ENCODE data around the gene TGOLN2.
A peak's percentile ranks its signal among the peaks of the same experiment; 100 is the strongest.
"Not testable (repeated sequence)": the region's sequence is repeated elsewhere in the genome, so short reads cannot be mapped to it uniquely, and the experiment has no call there.

The TGOLN2 gene

DNA sequence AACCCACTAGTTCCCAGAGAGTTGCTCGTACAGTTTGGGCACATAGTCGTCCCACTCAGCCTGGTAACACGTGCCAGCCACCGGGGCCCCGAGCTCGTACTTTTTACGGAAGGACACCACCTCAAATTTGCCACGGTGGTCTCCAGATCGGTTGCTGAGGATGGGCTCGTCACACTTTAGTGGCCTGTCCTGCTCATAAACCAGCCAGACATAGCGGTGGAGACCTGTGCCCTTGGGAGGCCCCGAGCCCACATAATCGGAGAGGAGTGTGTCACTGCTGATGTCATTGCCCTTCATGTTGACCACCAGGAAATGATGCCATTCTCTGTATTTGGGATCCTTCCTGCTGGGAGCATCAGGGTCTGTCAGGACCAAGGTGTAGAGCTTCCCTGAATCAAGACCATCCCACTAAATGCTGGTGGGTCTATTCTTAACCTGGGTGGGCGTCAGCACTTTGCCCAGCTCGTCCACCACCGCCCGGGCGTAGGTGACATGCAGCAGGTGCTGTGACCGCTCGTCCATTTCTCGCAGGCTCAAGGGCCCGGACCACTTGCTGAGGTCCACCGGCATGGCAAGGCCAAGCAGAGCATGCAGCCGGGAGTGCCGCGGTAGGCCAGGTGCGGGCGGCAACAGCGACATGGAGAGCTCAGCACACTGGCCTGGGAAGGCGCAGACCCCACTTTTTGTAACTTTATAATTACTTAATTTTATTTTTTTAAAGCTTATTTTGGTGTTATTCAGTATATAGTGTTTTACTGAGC lies 13.7 kb upstream of the TGOLN2 start:
- DNase-seq (ENCODE audit: extremely low spot score, insufficient read length, low read depth) (no peak), FAIRE-seq (no peak)

DNA sequence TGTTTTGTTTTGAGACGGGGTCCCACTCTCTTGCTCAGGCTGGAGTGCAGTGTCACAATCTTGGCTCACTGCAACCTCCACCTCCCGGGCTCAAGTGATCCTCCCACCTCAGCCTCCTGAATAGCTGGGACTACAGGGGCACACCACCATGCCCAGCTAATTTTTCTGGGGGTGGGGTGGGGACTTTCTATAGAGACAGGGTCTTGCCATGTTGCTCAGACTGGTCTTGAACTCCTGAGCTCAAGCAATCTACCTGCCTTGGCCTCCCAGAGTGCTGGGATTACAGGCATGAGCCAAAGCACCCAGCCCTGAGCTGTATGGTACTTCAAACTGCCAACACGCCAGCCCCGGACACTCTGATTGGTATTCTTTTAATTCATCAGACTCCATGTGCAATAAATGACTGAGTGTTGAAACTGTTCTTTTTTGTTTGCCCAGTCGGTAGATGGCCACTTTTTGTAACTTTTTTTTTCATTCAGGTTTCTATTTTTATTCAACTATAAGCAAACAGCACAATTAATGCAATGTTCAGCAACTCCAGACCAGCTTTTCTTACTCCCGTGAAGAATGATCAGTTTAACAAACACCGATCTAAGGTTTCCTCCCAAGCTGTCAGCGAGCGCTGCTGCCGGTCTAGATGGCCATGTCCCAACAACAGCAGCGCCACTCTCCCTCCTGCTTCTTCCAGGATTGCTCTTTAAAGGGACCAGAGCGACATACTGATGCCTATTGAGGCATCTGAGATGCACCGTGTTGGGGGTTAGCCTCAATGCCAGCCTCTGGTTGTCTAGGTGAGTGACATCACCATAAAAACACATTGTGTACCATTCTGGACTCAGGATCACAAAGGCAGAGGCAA lies 12.5 kb upstream of the TGOLN2 start:
- DNase-seq (ENCODE audit: extremely low spot score, insufficient read length, low read depth): no peak
- FAIRE-seq: no peak

DNA sequence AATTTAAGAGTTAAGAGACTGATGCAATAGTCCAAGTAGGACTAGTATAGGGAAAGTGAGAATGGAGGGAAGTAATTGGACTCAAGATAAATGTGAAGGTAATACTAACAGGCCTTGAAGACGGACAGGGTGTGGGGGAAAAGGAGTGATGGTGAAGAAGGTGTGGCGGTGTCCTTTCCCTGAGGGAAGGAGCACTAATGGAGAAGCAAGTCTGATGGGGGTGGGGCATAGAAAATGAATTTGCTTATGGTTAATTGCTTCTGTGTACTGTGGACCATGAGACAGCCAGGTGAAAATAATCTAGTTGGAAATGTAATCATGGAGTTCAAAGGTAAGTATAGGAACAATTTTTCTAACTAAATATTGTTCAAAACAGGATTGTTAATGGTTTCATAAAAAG lies 7.1 kb upstream of the TGOLN2 start:
- no peak for DNase-seq (ENCODE audit: extremely low spot score, insufficient read length, low read depth)
- no peak for FAIRE-seq

DNA sequence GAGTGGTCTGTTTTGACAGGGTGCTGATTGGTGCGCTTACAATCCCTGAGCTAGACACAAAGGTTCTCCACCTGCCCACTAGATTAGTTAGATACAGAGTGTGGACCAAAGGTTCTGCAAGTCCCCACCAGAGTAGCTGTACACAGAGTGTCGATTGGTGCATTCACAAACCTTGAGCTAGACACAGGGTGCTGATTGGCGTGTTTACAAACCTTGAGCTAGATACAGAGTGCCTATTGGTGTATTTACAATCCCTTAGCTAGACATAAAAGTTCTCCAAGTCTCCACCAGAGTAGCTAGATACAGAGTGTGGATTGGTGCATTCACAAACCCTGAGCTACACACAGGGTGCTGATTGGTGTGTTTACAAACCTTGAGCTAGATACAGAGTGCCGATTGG lies 6.1 kb upstream of the TGOLN2 start:
- FAIRE-seq: not testable (repeated sequence)

DNA sequence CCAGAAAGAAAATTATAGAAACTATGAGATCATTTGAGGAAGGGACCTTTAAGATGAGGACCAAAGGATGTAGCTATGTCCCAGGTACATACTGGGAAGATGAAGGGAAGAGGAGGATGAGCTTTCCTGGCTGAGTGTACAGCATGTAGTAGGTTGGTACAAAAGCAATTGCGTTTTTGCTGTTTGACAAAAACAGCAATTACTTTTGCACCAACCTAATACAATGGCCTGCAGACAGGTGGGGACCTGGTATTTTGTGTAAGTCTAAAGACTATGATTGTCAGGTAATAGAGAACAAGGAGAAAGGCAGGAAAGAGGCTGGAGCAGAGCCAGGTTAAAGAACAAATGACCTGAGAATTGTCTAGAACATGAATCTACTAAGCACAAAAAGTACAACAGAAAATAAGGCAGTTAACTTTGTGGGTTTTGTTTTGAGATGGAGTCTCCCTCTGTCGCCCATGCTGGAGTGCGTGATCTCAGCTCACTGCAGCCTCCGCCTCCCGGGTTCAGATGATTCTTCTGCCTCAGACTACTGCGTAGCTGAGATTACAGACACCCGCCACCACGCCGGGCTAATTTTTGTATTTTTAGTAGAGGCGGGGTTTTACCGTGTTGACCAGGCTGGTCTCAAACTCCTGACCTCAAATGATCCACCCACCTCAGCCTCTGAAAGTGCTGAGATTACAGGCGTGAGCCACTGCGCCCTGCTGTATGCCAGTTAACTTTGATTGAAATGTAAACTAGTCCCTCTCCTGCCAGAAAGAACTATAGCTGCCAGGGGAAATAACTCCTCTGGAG lies 3.2 kb upstream of the TGOLN2 start:
- no peak for FAIRE-seq
- no peak for DNase-seq (ENCODE audit: extremely low spot score, insufficient read length, low read depth)

More for the DNA sequence above, 6.1 kb upstream of the TGOLN2 start:
- DNase-seq (ENCODE audit: extremely low spot score, insufficient read length, low read depth): not testable (repeated sequence)

DNA sequence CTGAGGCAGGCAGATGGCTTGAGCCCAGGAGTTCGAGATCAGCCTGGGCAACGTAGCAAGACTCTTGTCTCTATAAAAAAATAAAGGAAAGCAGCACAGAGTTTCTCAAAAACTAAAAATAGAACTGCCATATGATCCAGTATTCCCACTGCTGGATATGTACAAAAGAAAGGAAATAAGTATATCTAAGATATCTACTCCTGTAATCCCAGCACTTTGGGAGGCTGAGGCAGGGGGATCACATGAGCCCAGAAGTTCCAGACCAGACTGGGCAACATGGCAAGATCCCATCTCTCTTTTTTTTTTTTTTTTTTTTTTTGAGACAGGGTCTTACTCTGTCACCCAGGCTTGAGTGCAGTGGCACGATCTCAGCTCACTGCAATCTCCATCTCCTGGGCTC lies 1.9 kb upstream of the TGOLN2 start:
- not testable (repeated sequence) for FAIRE-seq; DNase-seq (ENCODE audit: extremely low spot score, insufficient read length, low read depth)

DNA sequence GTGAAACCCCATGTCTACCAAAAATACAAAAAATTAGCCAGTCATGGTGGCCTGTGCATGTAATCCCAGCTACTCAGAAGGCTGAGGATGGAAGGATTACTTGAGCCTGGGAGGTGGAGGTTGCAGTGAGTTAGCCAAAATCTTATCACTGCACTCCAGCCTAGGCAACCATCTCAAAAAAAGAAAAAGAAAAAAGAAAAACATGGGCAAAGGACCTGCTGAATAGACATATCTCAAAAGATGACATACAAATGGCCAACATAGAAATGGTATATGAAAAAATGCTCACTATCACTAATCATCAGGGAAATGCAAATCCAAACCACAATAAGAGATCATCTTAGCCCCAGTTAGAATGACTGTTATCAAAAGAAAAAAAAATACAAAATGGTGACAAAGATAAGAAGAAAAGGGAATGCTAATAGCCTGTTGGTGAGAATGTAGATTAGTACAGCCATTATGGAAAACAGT lies 1.4 kb upstream of the TGOLN2 start:
- DNase-seq (ENCODE audit: extremely low spot score, insufficient read length, low read depth) (no peak), FAIRE-seq (no peak)

DNA sequence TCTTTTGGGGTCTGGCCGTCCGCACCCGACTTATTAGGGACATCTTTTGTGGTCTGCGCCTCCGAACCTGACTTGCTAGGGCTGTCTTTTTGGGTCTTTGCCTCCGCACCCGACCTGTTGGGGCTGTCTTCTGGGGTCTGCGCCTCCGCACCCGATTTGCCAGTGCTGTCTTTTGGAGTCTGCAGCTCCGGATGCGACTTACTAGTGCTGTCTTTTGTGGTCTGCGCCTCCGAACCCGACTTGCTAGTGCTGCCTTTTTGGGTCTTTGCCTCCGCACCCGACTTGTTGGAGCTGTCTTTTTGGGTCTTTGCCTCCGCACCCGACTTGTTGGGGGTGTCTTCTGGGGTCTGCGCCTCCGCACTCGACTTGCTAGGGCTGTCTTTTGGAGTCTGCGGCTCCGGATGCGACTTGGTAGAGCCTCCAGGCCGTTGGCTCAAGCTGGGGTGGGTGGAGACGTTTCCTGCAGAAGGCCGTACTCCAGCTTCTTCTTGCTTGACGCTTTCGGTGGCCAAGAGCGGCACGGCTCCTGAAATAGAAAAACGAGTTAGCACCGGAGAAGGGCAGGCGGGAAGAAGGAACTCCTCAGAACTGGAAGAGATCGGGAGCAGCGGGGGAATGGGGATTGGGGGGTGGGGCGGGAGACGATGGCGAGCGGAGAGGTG lies 498 bp downstream of the TGOLN2 start:
- no peak for FAIRE-seq
- DNase-seq (ENCODE audit: extremely low spot score, insufficient read length, low read depth): no peak

DNA sequence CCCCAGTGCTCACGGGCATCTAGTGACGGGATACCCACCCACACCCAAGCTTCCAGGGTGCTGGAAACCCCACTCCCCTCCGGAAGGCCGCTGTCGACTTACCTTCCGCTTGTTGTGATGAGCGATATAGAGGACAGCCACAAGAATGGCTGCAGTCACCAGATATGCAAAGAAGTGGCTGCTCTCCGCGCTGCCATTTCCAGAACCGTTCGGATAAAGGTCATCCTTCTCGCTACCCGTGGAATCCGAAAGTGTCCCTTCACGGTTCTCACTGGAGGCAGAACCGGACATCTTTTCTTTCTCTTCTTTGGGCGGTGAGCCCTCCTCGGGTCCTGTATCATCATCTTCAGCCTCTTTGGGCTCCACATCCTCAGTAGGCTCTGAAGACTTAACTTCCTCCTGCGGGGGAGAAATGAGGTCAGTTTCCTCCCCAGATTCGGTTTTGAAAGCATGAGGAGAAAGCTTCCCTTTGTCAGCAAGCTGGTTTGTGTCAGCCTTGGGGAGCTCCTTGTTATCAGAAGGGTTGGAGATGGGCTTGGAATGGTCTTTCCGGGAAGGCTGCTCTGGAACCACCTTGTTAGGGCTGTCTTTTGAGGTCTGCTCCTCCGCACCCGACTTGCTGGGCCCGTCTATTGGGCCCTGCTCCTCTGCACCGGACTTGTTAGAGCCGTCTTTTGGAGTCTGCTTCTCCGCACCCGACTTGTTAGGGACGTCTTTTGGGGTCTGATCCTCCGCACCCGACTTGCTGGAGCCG lies 1.2 kb downstream of the TGOLN2 start:
- DNase-seq (ENCODE audit: extremely low spot score, insufficient read length, low read depth) (peak; percentile 33), FAIRE-seq (peak; percentile 69)

DNA sequence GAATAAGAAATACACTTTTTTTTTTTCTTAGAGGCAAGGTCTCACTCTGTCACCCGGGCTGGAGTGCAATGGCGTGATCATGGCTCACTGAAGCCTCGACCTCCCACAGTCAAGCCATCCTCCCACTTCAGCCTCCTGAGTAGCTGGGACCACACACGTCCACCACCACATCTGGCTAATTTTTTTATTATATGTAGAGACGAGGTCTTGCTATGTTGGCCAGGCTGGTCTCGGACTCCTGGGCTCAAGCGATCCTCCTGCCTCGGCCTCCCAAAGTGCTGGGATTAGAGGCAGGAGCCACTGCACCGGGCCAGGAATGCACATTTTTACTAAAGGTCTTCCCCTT lies 2.4 kb downstream of the TGOLN2 start:
- no peak for FAIRE-seq
- DNase-seq (ENCODE audit: extremely low spot score, insufficient read length, low read depth): no peak

DNA sequence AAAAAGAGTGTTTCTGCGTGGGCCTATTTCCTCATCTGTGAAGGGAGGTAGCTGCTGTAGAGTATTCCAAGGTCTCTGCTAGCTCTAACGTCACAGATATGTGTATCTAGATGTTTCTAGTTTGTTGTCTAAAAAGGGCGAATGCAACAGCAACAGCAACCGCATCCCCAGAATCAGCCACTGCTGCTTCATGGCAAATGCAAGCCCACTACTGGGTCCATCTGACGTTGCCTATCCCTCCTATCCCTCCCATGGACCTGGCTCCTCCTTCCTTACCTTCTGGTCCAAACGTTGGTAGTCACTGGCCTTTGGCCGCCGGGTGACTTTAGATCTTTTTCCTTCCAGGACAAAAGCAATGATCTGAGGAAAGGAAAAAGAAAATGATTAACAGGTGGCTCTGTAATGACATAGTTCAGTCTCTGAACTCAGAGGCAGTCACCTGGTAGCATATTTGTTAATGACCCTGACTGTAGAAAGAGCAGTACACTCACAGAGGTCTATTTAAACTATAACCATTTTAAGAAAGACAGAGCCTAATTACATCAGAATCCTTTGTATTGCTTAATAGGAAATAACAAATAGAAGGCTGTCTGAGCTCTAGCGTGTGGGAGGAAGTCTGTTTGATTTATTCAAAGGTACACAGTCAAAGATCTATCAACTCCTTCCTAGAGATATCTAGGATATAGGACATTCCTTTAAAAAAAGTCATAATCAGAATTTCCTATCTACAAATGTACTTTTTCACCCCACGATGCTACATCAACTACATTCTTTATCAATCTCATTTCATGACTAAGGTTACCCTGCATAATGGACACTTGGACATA lies 2.9 kb downstream of the TGOLN2 start:
- no peak for FAIRE-seq

DNA sequence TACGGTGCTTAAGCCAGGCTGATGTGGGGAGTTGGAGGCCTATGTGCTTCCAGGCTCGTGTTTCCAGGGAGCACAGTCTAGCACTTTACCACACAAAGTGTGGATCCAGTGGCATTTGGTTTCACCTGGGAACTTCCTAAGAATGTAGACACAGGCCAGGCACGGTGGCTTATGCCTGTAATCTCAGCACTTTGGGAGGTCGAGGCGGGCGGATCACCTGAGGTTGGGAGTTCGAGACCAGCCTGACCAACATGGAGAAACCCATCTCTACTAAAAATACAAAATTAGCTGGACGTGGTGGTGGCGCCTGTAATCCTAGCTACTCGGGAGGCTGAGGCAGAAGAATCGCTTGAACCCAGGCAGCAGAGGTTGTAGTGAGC lies 3.8 kb downstream of the TGOLN2 start:
- FAIRE-seq; DNase-seq (ENCODE audit: extremely low spot score, insufficient read length, low read depth): not testable (repeated sequence)

More for the DNA sequence above, 2.9 kb downstream of the TGOLN2 start:
- DNase-seq (ENCODE audit: extremely low spot score, insufficient read length, low read depth): no peak

DNA sequence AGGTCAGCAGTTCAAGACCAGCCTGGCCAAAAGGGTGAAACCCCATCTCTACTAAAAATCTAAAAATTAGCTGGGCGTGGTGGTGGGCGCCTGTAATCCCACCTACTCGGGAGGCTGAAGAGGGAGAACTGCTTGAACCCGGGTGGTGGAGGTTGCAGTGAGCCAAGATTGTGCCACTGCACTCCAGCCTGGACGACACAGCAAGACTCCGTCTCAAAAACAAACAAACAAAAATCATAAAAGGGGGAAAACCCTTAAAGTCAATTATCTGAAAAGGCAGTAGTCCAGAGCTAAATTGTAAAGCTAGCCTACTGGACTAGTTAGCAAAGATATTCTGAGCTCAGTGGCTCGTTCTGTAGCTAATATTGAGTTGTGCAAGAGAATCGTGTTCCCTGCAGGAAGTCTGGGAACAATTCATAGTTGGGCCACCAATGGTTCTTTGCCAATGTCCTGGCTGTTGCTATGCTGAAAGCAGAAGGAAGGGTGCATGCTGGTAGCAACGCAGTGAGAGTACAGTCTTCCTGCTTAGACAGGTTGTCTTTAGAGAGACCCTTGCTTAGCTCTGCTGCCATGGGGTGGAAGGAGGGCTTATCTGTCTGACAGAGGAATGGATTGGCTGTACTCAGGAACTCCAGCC lies 4.3 kb downstream of the TGOLN2 start:
- no peak for FAIRE-seq
- no peak for DNase-seq (ENCODE audit: extremely low spot score, insufficient read length, low read depth)

DNA sequence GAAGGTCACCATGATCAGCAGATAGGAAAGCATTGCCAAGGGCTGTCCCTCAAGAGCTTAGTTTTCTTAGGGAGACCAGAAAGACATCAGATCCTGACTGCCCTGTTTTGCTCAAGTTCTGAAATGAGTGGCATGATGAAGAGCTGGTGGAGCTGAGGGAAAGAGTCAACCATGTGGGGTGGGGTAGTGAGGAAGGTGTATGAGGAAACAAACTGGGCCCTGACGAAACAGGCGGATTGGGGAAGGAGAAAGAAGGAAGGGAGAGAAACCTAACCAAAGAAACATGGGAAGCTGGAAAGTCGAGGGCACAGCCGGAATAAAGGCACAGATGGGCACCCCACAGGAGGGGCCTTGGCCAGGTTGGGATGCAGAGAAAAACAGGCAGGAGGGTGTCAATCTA lies 8.0 kb downstream of the TGOLN2 start:
- FAIRE-seq: no peak
- DNase-seq (ENCODE audit: extremely low spot score, insufficient read length, low read depth): no peak

DNA sequence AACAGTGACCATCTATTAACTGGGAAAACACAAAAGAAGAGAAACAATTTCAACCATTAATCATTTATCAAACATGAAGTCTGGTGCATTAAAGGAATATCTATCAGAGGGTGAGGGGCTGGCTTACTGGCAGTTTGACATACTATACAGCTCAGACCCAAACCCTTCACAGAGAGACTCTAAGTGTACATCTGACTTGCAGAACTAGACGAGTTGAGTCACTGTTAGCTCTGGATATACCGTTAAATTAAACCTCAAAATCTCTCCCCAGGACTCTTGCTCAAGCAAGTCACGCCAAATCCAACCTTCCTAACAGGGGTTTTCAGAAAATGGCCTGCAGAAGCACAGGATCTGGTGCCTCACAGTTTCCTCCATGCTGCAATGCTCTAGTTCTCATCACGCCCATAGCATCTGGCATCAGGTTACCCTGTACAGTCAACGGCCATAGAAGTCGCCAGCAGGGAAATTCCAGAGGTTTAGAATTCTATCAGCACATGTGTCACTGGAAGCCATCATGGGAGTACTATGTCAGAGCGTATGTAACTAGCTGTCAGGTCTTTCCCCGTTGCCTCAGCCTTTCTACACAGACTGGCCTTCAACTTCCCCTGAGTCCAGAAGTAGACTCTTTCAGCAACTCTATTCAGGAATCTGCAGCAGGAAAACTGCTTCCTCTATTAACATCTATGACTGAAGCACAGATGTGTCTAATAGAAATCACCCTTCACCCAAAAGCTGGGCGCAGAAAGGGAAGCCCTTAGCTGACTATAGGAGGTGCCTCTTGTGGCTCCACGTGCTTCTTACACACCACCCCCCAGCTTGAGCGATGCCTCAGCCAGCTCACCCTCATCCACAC lies 9.3 kb downstream of the TGOLN2 start:
- FAIRE-seq: no peak
- no peak for DNase-seq (ENCODE audit: extremely low spot score, insufficient read length, low read depth)

DNA sequence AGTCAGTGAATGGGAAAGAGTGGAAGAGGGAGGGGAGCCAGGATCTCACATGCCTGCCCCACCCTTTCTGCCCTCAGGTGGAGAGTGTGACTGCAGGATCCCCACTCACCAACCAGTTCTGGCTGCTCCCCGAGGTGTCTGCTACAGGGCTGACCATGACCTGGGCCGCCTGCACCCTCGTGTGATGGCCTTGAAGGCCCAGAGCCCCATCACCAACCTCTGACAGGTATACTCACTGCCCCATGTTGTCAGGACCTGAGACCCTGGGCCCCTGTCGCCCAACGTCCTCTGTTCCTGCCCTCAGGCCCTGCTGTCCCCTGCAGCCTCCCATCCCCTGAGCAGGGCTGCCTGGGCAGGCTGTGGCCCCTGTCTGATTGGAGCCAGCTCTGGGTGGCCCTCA lies 11.9 kb downstream of the TGOLN2 start:
- not testable (repeated sequence) for FAIRE-seq

DNA sequence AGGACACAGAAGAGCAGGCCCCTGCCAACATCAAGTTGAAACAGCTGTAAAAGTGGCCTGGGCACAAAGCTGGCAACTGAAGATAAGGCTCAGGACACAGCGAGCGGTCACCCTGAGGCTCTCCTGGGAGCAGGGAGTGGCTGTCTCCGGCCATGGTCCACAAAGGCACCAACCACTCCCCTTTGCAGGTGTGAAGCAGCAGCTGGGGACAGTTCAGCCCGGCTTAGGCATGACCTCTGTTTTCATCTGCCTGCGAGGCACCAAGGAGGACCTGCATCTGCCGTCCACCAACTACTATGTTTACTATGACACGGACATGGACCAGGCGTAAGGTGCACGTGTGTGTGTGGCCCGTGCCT lies 12.9 kb downstream of the TGOLN2 start:
- FAIRE-seq: no peak
- no peak for DNase-seq (ENCODE audit: extremely low spot score, insufficient read length, low read depth)

More for the DNA sequence above, 11.9 kb downstream of the TGOLN2 start:
- not testable (repeated sequence) for DNase-seq (ENCODE audit: extremely low spot score, insufficient read length, low read depth)
